HG03558 (cell line): Measurements from ENCODE around the gene LRFN2.

Experiments used
- ATAC-seq: cut with Tn5 transposase; IDR thresholded peaks from one replicate; pipeline ENCODE4 v1.9.1; 2021; ENCODE audit warnings: moderate number of reproducible peaks; ENCODE audit not compliant: unreplicated experiment; ENCODE audit errors: extremely low read depth

Gene LRFN2

GRCh38 chr6:40358473-40359460 is 228.4 kb downstream of the LRFN2 start:
- no peak for ATAC-seq

- no peak for ATAC-seq
These were observed 230.8 kb downstream of the LRFN2 start for GRCh38 chr6:40356242-40356910.

GRCh38 chr6:40355532-40355931 is 231.6 kb downstream of the LRFN2 start:
- ATAC-seq: no peak

- ATAC-seq: no peak
These were observed 232.1 kb downstream of the LRFN2 start for GRCh38 chr6:40355066-40355465.

GRCh38 chr6:40353967-40354452 is 233.2 kb downstream of the LRFN2 start:
- no peak for ATAC-seq

- ATAC-seq: no peak
These were observed 233.8 kb downstream of the LRFN2 start for GRCh38 chr6:40353197-40353966.

GRCh38 chr6:40352527-40353170 is 234.5 kb downstream of the LRFN2 start:
- no peak for ATAC-seq

- no peak for ATAC-seq
These were observed 235.2 kb downstream of the LRFN2 start for GRCh38 chr6:40352006-40352405.

- ATAC-seq: no peak
These were observed 236.4 kb downstream of the LRFN2 start for GRCh38 chr6:40350747-40351217.

- ATAC-seq: no peak
These were observed 237.0 kb downstream of the LRFN2 start for GRCh38 chr6:40349901-40350746.

GRCh38 chr6:40349123-40349900 is 237.9 kb downstream of the LRFN2 start:
- no peak for ATAC-seq

- ATAC-seq: no peak
These were observed 238.6 kb downstream of the LRFN2 start for GRCh38 chr6:40348591-40348990.

GRCh38 chr6:40347571-40348011 is 239.6 kb downstream of the LRFN2 start:
- no peak for ATAC-seq

- no peak for ATAC-seq
These were observed 240.9 kb downstream of the LRFN2 start for GRCh38 chr6:40346246-40346645.

GRCh38 chr6:40344566-40345167 is 242.5 kb downstream of the LRFN2 start:
- ATAC-seq: no peak

- no peak for ATAC-seq
These were observed 243.1 kb downstream of the LRFN2 start for GRCh38 chr6:40343877-40344565.

GRCh38 chr6:40343318-40343876 is 243.8 kb downstream of the LRFN2 start:
- no peak for ATAC-seq
